Measurements from ENCODE around the gene BCAR3.

DNA sequence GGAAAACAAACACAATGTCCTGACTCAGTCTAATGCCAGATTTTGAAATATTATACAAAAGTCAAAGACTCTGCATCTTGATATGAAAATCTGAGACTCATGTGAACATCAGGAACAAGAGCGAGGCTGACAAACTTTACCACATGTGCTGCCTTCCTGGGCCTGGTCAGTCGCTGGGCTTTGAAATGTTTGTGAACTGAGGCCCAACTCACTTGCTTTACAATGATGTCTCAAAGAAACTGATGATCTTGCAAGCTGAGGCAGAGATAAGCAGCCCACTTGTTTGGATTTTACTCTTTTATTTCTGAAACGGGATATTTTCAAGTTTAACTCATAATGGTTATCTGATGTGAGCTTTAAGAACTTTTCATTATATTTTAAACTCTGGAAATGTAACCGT lies 2.1 kb downstream of the BCAR3 start:
- TF ChIP-seq, protein P1, sequence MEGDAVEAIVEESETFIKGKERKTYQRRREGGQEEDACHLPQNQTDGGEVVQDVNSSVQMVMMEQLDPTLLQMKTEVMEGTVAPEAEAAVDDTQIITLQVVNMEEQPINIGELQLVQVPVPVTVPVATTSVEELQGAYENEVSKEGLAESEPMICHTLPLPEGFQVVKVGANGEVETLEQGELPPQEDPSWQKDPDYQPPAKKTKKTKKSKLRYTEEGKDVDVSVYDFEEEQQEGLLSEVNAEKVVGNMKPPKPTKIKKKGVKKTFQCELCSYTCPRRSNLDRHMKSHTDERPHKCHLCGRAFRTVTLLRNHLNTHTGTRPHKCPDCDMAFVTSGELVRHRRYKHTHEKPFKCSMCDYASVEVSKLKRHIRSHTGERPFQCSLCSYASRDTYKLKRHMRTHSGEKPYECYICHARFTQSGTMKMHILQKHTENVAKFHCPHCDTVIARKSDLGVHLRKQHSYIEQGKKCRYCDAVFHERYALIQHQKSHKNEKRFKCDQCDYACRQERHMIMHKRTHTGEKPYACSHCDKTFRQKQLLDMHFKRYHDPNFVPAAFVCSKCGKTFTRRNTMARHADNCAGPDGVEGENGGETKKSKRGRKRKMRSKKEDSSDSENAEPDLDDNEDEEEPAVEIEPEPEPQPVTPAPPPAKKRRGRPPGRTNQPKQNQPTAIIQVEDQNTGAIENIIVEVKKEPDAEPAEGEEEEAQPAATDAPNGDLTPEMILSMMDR (IDR thresholded peaks at IDR 0.05), result no peak
- TF ChIP-seq POLR2AphosphoS5 (IDR thresholded peaks at IDR 0.05), result no peak
- TF ChIP-seq POLR2A (IDR thresholded peaks at IDR 0.05; ENCODE audit: low read depth), result no peak
- no peak for TF ChIP-seq EP300 (IDR thresholded peaks at IDR 0.05)

Data from esophagus muscularis mucosa (tissue), 4 donors.